Measurements from ENCODE around the gene TTYH3.

GRCh38 chr7:2607923-2608904 is 23.6 kb upstream of the TTYH3 start:
- TF ChIP-seq, protein P1, sequence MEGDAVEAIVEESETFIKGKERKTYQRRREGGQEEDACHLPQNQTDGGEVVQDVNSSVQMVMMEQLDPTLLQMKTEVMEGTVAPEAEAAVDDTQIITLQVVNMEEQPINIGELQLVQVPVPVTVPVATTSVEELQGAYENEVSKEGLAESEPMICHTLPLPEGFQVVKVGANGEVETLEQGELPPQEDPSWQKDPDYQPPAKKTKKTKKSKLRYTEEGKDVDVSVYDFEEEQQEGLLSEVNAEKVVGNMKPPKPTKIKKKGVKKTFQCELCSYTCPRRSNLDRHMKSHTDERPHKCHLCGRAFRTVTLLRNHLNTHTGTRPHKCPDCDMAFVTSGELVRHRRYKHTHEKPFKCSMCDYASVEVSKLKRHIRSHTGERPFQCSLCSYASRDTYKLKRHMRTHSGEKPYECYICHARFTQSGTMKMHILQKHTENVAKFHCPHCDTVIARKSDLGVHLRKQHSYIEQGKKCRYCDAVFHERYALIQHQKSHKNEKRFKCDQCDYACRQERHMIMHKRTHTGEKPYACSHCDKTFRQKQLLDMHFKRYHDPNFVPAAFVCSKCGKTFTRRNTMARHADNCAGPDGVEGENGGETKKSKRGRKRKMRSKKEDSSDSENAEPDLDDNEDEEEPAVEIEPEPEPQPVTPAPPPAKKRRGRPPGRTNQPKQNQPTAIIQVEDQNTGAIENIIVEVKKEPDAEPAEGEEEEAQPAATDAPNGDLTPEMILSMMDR (IDR thresholded peaks at IDR 0.05) = no peak
- no peak for TF ChIP-seq POLR2AphosphoS5 (IDR thresholded peaks at IDR 0.05; ENCODE audit: insufficient read depth in 1 of 2, low read depth in 1 of 2)

Data from vagina (tissue), 2 donors.